Endothelial cell (in vitro differentiated cells): ENCODE results near the gene PTTG1IP. TPM values are rescaled to one million over a fixed set of nuclear protein-coding genes. Genes with fewer than 3 reads are reported as not detected.

Experiments
- DNase-seq: peaks from one replicate; pipeline ENCODE4 v3.0.0; 2021; ENCODE audit warnings: low spot score
- H3K27ac Mint-ChIP-seq: one replicate; pipeline ENCODE4 v1.8.0; 2021; ENCODE audit warnings: mixed read lengths, inconsistent platforms; ENCODE audit not compliant: unreplicated experiment
- H3K27me3 Mint-ChIP-seq: one replicate; pipeline ENCODE4 v1.8.0; 2021; ENCODE audit warnings: mild to moderate bottlenecking, moderate library complexity, mixed read lengths, inconsistent platforms; ENCODE audit not compliant: unreplicated experiment
- H3K36me3 Mint-ChIP-seq: one replicate; pipeline ENCODE4 v1.8.0; 2021; ENCODE audit warnings: mild to moderate bottlenecking, low read depth, mixed read lengths, inconsistent platforms; ENCODE audit not compliant: unreplicated experiment
- H3K4me1 Mint-ChIP-seq: one replicate; pipeline ENCODE4 v1.8.0; 2021; ENCODE audit warnings: mild to moderate bottlenecking, mixed read lengths, inconsistent platforms; ENCODE audit not compliant: unreplicated experiment
- H3K4me3 Mint-ChIP-seq: one replicate; pipeline ENCODE4 v1.8.0; 2021; ENCODE audit warnings: mild to moderate bottlenecking, mixed read lengths, inconsistent platforms; ENCODE audit not compliant: unreplicated experiment
- H3K9me3 Mint-ChIP-seq: one replicate; pipeline ENCODE4 v1.8.0; 2021; ENCODE audit warnings: mixed read lengths, inconsistent platforms; ENCODE audit not compliant: unreplicated experiment
- total RNA-seq: library from RNA; stranded (reverse); fragmentation: NEBNext Ultra II Directional; extraction: Animal tissue kit (Norgen Biotek cat#: 25700); gene quantifications from one replicate; pipeline ENCODE4 v1.2.1, GENCODE V29; 2021; ENCODE audit not compliant: unreplicated experiment
- TF ChIP-seq, protein P1 (sequence below): fragments of 200-600 bp; sonication (generic); IDR thresholded peaks from one replicate; pipeline ENCODE4 v1.5.0; 2021; ENCODE audit warnings: antibody characterized with exemption; ENCODE audit not compliant: unreplicated experiment

Gene PTTG1IP
- total RNA-seq, 1 donor from 2014 or later: 223 TPM

DNA sequence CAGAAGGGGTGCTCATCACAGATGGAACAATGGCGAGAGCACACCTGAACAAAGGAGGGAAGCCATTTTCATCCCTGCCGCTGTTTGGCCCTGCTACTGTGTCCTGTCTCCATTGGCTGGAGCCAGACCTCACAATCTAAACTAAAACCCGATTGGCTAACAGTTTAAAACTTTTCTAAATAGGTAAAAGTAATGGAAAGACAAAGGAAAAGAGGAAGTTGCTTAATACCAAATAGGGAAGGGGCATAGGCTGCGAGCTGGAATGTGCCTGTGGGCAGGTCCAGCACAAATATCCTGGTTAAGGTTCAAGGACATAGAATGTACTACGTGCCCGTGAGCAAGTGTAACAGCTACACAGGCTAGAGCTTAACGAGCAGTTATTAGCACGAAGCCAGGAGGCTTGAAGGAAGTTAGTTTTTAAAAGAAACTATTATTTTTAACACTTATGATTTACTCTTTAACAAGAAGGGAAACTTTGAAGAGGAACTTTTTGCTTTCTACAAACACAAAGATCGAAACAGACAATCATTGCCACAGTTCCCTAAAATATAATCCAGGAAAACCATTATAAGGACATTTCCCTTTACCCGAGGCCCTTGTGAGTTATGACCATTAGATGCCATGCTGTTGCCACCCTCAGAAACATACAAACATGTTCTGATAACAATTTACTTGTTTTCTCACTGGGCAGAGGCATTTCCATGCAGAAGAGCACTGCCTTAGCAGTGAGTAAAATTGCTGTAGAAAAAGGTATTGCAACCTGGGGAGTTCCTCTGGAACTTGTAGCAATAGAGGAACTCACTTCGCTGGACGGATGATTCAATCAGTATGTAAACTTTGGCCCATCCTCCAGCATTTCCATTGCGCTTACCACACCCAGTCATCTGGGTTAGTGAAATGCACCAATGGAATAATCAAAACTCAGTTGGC, 4.8 kb upstream of the PTTG1IP start:
- TF ChIP-seq, protein P1, sequence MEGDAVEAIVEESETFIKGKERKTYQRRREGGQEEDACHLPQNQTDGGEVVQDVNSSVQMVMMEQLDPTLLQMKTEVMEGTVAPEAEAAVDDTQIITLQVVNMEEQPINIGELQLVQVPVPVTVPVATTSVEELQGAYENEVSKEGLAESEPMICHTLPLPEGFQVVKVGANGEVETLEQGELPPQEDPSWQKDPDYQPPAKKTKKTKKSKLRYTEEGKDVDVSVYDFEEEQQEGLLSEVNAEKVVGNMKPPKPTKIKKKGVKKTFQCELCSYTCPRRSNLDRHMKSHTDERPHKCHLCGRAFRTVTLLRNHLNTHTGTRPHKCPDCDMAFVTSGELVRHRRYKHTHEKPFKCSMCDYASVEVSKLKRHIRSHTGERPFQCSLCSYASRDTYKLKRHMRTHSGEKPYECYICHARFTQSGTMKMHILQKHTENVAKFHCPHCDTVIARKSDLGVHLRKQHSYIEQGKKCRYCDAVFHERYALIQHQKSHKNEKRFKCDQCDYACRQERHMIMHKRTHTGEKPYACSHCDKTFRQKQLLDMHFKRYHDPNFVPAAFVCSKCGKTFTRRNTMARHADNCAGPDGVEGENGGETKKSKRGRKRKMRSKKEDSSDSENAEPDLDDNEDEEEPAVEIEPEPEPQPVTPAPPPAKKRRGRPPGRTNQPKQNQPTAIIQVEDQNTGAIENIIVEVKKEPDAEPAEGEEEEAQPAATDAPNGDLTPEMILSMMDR: no peak
- DNase-seq: no peak
- no peak overlapping the region for H3K27ac Mint-ChIP-seq
- H3K27me3 Mint-ChIP-seq: peaks cover 2% of the 10 kb centered on the region
- H3K36me3 Mint-ChIP-seq: no peaks in the 10 kb centered on the region
- H3K4me3 Mint-ChIP-seq: no peak overlapping the region
- peaks cover 29% of the 10 kb centered on the region for H3K4me1 Mint-ChIP-seq
- H3K9me3 Mint-ChIP-seq: no peaks in the 10 kb centered on the region

DNA sequence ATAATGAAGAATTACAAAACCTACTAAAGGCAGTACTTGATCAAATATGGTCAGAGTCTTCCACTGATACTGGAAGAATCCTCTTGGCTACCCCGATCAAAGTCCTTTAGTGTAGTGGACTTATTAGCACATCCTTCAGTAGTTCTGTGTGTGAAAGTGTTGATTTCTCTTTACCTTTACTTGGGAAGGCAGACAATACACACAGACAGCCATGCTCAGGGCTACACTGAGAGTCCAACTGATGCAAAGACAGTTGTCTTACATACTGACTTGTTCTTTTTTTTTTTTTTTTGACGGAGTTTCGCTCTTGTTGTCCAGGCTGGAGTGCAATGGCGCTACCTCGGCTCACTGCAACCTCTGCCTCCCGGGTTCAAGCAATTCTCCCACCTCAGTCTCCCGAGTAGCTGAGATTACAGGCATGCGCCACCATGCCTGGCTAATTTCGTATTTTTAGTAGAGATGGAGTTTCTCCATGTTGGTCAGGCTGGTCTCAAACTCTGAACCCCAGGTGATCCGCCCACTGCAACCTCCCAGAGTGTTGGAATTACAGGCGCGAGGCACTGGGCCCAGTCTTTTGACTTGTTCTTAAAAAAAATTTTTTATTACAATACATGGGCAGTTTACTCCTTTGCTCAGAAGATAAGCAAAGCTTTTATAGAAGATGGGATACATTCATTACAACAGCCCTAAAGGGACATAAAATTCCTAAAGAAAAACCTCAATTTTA, 3.5 kb upstream of the PTTG1IP start:
- peaks cover 32% of the 10 kb centered on the region for H3K4me1 Mint-ChIP-seq
- H3K27ac Mint-ChIP-seq: no peak overlapping the region
- no peaks in the 10 kb centered on the region for H3K36me3 Mint-ChIP-seq
- no peak overlapping the region for H3K4me3 Mint-ChIP-seq
- TF ChIP-seq, protein P1: no peak
- H3K9me3 Mint-ChIP-seq: no peaks in the 10 kb centered on the region
- DNase-seq: no peak
- H3K27me3 Mint-ChIP-seq: peaks cover 9% of the 10 kb centered on the region

DNA sequence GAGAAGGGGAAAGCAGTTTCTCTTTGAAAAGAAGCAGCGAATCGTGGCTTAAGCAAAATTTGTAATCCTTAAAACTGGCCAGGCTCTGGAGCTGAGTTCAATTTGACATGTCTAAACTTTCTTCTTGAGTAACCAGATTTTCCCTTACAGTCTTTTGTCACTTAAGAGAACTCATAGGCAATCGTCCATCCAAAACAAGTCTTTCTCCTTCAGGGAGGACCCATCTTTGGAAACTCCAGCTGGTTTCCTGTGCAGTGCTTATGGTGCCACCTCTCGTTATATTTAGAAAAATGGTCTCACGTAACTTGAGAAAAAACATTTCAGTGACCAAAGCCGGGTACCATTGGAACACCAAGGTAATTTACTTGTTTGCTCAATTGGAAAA, 1.8 kb upstream of the PTTG1IP start:
- TF ChIP-seq, protein P1: no peak
- no peaks in the 10 kb centered on the region for H3K9me3 Mint-ChIP-seq
- peaks cover 9% of the 10 kb centered on the region for H3K27me3 Mint-ChIP-seq
- no peak overlapping the region for H3K27ac Mint-ChIP-seq
- peak overlapping the region; percentile 93 for H3K4me3 Mint-ChIP-seq
- no peak for DNase-seq
- peaks cover 3% of the 10 kb centered on the region for H3K36me3 Mint-ChIP-seq
- peaks cover 29% of the 10 kb centered on the region for H3K4me1 Mint-ChIP-seq

DNA sequence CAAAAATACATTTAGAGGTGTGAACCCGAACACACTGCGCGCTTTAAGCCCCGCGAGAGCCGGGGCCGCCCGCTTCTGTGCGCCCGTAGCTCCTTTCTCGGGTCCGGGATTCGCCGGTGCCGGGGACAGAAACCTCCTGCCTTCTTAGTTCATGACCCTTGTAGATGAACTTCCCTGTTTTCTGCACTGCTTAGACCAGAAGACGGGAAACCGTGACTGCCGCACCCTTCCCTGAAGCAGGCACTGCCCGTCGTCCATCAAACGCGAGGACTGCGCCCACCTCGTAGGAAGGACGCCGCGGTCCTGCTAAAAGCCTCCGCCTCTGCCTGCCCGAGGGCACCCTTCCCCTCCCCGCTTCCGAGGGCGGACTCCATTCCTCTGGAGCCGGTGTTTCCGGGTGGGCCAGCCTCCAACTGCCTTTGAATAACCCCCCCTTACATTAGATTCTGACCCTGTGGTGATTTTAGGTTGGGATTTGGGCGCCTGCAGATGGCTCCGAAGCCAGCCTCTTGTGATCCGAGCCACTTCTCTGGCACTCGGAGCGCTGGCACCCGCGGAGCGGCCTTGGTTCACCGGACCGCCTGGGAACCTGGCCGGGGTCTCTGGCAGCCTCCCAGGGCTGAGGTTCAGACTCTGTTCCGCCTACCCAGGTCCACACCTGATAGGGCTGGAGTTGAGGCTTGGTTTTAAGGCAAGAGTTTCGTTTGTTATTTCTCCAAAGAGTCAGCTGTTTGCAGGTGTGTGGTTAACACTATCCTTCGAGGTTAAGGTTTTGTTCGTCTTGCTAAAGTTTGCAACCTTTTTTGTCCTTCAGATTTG, 1.2 kb upstream of the PTTG1IP start:
- TF ChIP-seq, protein P1: no peak
- DNase-seq: peak; percentile 32
- peaks cover 30% of the 10 kb centered on the region for H3K4me1 Mint-ChIP-seq
- no peak overlapping the region for H3K27ac Mint-ChIP-seq
- peaks cover 3% of the 10 kb centered on the region for H3K36me3 Mint-ChIP-seq
- no peaks in the 10 kb centered on the region for H3K9me3 Mint-ChIP-seq
- H3K4me3 Mint-ChIP-seq: peak overlapping the region; percentile 93
- peaks cover 9% of the 10 kb centered on the region for H3K27me3 Mint-ChIP-seq
